HepG2 (cell line): ENCODE data around the gene TNFRSF6B. TPM values are rescaled to one million over a fixed set of nuclear protein-coding genes. Genes with fewer than 3 reads are reported as not detected.

Experiments used
- E2F2 ChIP-seq: sonication (generic); formaldehyde crosslinking; IDR thresholded peaks from 2 replicates; pipeline ENCODE4 v1.4.0; 2020; ENCODE audit warnings: missing genetic modification reagents, borderline replicate concordance
- ETS1 ChIP-seq: sonication (generic); formaldehyde crosslinking; IDR thresholded peaks from 2 replicates; pipeline ENCODE4 v1.4.0; 2020; ENCODE audit warnings: missing genetic modification reagents
- MED13 ChIP-seq: sonication (generic); formaldehyde crosslinking; IDR thresholded peaks from 2 replicates; pipeline ENCODE4 v1.5.0; 2020; ENCODE audit warnings: missing genetic modification reagents
- PAF1 ChIP-seq: IDR thresholded peaks from 2 replicates; pipeline ENCODE4 v1.6.1; 2016; ENCODE audit warnings: missing genetic modification reagents, missing compliant biosample characterization
- SALL2 ChIP-seq: sonication (generic); formaldehyde crosslinking; IDR thresholded peaks from 2 replicates; pipeline ENCODE4 v1.8.1; 2023; ENCODE audit warnings: mild to moderate bottlenecking, missing genetic modification reagents, inconsistent platforms
- SP1 ChIP-seq, 2 experiments: fragments of 450-650 bp in 1 of 2; sonication (generic) in 1 of 2; formaldehyde crosslinking in 1 of 2; IDR thresholded peaks; 2 replicates each; pipeline versions ENCODE4 v1.4.0 to v1.6.1; 2016 to 2020; ENCODE audit warnings: missing genetic modification reagents in 1 of 2
- TBX2 ChIP-seq: sonication (generic); formaldehyde crosslinking; IDR thresholded peaks from 2 replicates; pipeline ENCODE4 v1.5.0; 2020; ENCODE audit warnings: missing genetic modification reagents, mild to moderate bottlenecking, borderline replicate concordance
- USF2 ChIP-seq, 2 experiments: sonication (generic) in 1 of 2; formaldehyde crosslinking in 1 of 2; IDR thresholded peaks; 2 replicates each; pipeline versions ENCODE4 v1.5.1 to v1.6.1; 2011 to 2020; ENCODE audit warnings: borderline replicate concordance in 1 of 2, low read depth in 1 of 2, low read length in 1 of 2, mild to moderate bottlenecking in 1 of 2, missing genetic modification reagents in 1 of 2, moderate library complexity in 1 of 2
- polyA plus RNA-seq, 8 experiments: library from polyadenylated mRNA; depleted of rRNA in 3 of 8; stranded (reverse) in 7 of 8; unstranded in 1 of 8; fragments of >200 nt; fragmentation: Illumina TruSeq in 4 of 8; extraction: Trizol in 4 of 8; gene quantifications; 2 replicates each; pipeline versions ENCODE4 v1.2.1 to v1.2.3, GENCODE V29; 2011 to 2016; ENCODE audit warnings: low read depth in 4 of 8, missing spikeins in 1 of 8, mixed read lengths in 1 of 8; ENCODE audit not compliant: insufficient read depth in 1 of 8
- total RNA-seq, 5 experiments: library from RNA; depleted of rRNA; stranded (reverse); fragments of >200 nt; fragmentation: Illumina TruSeq; extraction: Trizol; gene quantifications; 2 replicates each; pipeline ENCODE4 v1.2.3, GENCODE V29; 2016; ENCODE audit warnings: low read depth in 1 of 5
- TF ChIP-seq, protein P1 (sequence below): sonication (generic); formaldehyde crosslinking; IDR thresholded peaks from 2 replicates; pipeline ENCODE4 v1.4.0; 2020; ENCODE audit warnings: missing genetic modification reagents; ENCODE audit errors: not compliant biosample characterization
- TF ChIP-seq, protein P2 (sequence below): sonication (generic); formaldehyde crosslinking; IDR thresholded peaks from 2 replicates; pipeline ENCODE4 v1.4.0; 2020; ENCODE audit warnings: missing genetic modification reagents, borderline replicate concordance
- TF ChIP-seq, protein P3 (sequence below): IDR thresholded peaks from 2 replicates; pipeline ENCODE4 v1.4.0; 2020; ENCODE audit warnings: mild to moderate bottlenecking, missing genetic modification reagents

TNFRSF6B gene
- total and polyA plus RNA-seq, 2 of the 13 experiments (the other 11 are each of a cell fraction or from before 2014, with no cell fraction given), result 0.24 TPM; not detected in 1

DNA sequence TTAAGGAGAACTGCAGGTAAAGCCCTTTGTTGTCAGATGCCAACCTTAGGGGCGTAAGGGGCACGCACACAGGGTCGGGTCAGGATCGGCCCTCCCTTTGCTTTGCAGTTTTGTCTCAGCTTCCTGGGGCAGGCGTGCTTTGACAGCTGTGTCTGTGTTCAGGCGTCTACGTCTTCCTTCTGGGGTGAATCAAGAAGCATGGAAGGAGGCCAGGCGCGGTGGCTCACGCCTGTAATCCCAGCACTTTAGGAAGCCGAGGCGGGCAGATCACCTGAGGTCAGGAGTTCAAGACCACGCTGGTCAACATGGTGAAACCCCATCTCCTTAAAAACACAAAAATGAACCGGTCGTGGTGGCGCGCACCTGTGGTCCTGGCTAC is 12.7 kb downstream of the TNFRSF6B start (continued):
- TF ChIP-seq E2F2 (CRISPR knock-in tag), result 0 out of 2 replicates have a peak, but pooled peaks have one; percentile 64
- no peak for TF ChIP-seq MED13 (CRISPR knock-in tag)
- no peak; the same call in 1 of the 2 replicates for TF ChIP-seq SALL2 (CRISPR knock-in tag)
- TF ChIP-seq TBX2 (CRISPR knock-in tag), result no peak
- no peak for TF ChIP-seq PAF1
- TF ChIP-seq, protein P1, sequence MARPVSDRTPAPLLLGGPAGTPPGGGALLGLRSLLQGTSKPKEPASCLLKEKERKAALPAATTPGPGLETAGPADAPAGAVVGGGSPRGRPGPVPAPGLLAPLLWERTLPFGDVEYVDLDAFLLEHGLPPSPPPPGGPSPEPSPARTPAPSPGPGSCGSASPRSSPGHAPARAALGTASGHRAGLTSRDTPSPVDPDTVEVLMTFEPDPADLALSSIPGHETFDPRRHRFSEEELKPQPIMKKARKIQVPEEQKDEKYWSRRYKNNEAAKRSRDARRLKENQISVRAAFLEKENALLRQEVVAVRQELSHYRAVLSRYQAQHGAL (CRISPR knock-in tag), result no peak
- no peak for TF ChIP-seq SP1 (IDR thresholded peaks at IDR 0.05)
- TF ChIP-seq SP1 (CRISPR knock-in tag; IDR thresholded peaks at IDR 0.05), result no peak
- TF ChIP-seq, protein P2, sequence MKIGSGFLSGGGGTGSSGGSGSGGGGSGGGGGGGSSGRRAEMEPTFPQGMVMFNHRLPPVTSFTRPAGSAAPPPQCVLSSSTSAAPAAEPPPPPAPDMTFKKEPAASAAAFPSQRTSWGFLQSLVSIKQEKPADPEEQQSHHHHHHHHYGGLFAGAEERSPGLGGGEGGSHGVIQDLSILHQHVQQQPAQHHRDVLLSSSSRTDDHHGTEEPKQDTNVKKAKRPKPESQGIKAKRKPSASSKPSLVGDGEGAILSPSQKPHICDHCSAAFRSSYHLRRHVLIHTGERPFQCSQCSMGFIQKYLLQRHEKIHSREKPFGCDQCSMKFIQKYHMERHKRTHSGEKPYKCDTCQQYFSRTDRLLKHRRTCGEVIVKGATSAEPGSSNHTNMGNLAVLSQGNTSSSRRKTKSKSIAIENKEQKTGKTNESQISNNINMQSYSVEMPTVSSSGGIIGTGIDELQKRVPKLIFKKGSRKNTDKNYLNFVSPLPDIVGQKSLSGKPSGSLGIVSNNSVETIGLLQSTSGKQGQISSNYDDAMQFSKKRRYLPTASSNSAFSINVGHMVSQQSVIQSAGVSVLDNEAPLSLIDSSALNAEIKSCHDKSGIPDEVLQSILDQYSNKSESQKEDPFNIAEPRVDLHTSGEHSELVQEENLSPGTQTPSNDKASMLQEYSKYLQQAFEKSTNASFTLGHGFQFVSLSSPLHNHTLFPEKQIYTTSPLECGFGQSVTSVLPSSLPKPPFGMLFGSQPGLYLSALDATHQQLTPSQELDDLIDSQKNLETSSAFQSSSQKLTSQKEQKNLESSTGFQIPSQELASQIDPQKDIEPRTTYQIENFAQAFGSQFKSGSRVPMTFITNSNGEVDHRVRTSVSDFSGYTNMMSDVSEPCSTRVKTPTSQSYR (CRISPR knock-in tag), result no peak
- TF ChIP-seq ETS1 (CRISPR knock-in tag), result 0 out of 2 replicates have a peak, but pooled peaks have one; percentile 6
- no peak for TF ChIP-seq USF2 (IDR thresholded peaks at IDR 0.05; ENCODE audit: low read depth, low read length)
- TF ChIP-seq USF2 (CRISPR knock-in tag; IDR thresholded peaks at IDR 0.05; ENCODE audit: borderline replicate concordance), result no peak
- TF ChIP-seq, protein P3, sequence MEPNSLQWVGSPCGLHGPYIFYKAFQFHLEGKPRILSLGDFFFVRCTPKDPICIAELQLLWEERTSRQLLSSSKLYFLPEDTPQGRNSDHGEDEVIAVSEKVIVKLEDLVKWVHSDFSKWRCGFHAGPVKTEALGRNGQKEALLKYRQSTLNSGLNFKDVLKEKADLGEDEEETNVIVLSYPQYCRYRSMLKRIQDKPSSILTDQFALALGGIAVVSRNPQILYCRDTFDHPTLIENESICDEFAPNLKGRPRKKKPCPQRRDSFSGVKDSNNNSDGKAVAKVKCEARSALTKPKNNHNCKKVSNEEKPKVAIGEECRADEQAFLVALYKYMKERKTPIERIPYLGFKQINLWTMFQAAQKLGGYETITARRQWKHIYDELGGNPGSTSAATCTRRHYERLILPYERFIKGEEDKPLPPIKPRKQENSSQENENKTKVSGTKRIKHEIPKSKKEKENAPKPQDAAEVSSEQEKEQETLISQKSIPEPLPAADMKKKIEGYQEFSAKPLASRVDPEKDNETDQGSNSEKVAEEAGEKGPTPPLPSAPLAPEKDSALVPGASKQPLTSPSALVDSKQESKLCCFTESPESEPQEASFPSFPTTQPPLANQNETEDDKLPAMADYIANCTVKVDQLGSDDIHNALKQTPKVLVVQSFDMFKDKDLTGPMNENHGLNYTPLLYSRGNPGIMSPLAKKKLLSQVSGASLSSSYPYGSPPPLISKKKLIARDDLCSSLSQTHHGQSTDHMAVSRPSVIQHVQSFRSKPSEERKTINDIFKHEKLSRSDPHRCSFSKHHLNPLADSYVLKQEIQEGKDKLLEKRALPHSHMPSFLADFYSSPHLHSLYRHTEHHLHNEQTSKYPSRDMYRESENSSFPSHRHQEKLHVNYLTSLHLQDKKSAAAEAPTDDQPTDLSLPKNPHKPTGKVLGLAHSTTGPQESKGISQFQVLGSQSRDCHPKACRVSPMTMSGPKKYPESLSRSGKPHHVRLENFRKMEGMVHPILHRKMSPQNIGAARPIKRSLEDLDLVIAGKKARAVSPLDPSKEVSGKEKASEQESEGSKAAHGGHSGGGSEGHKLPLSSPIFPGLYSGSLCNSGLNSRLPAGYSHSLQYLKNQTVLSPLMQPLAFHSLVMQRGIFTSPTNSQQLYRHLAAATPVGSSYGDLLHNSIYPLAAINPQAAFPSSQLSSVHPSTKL (CRISPR knock-in tag), result no peak
